Activated CD4-positive, alpha-beta T cell treated with anti-CD3 and anti-CD28 coated beads, Interleukin-2, amount 50 U/mL, for 1 hour (primary cell): Measurements from ENCODE around the gene INPP5A.
"Not testable (repeated sequence)": the region's sequence is repeated elsewhere in the genome, so short reads cannot be mapped to it uniquely, and the experiment has no call there.

Experiments used
- DNase-seq: peaks from one replicate; pipeline ENCODE4 v3.0.0-alpha.2; 2020

The INPP5A gene

GRCh38 chr10:132699411-132700155 is 162.0 kb downstream of the INPP5A start:
- no peak for DNase-seq

GRCh38 chr10:132700156-132701098 is 162.8 kb downstream of the INPP5A start:
- no peak for DNase-seq

- no peak for DNase-seq
These were observed 163.7 kb downstream of the INPP5A start for GRCh38 chr10:132701099-132701845.

GRCh38 chr10:132701846-132702190 is 164.2 kb downstream of the INPP5A start:
- DNase-seq, result no peak

GRCh38 chr10:132702601-132703418 is 165.2 kb downstream of the INPP5A start:
- DNase-seq, result no peak

- DNase-seq, result no peak
These were observed 165.9 kb downstream of the INPP5A start for GRCh38 chr10:132703419-132704007.

- DNase-seq, result no peak
These were observed 166.6 kb downstream of the INPP5A start for GRCh38 chr10:132704008-132704814.

- DNase-seq, result not testable (repeated sequence)
These were observed 167.2 kb downstream of the INPP5A start for GRCh38 chr10:132704815-132705064.

GRCh38 chr10:132705173-132705572 is 167.6 kb downstream of the INPP5A start:
- DNase-seq, result no peak

- no peak for DNase-seq
These were observed 168.4 kb downstream of the INPP5A start for GRCh38 chr10:132705943-132706342.

- DNase-seq, result no peak
These were observed 169.1 kb downstream of the INPP5A start for GRCh38 chr10:132706701-132707100.

- DNase-seq, result no peak
These were observed 169.7 kb downstream of the INPP5A start for GRCh38 chr10:132707121-132707775.

GRCh38 chr10:132707776-132708171 is 170.2 kb downstream of the INPP5A start:
- no peak for DNase-seq

- no peak for DNase-seq
These were observed 170.9 kb downstream of the INPP5A start for GRCh38 chr10:132708441-132708840.

- no peak for DNase-seq
These were observed 171.3 kb downstream of the INPP5A start for GRCh38 chr10:132708936-132709335.

- DNase-seq, result no peak
These were observed 171.9 kb downstream of the INPP5A start for GRCh38 chr10:132709471-132709951.

GRCh38 chr10:132710036-132710686 is 172.6 kb downstream of the INPP5A start:
- DNase-seq, result no peak

GRCh38 chr10:132710746-132711612 is 173.4 kb downstream of the INPP5A start:
- no peak for DNase-seq

- DNase-seq, result no peak
These were observed 174.1 kb downstream of the INPP5A start for GRCh38 chr10:132711613-132712121.
